Liver (tissue), 9 donors: Measurements from ENCODE around the gene PLA2G6. TPM values are rescaled to one million over a fixed set of nuclear protein-coding genes. Genes with fewer than 3 reads are reported as not detected.

Experiments
- DNase-seq: peaks from one replicate; pipeline ENCODE4 v3.0.0-alpha.2; 2017; ENCODE audit warnings: low spot score
- H3K27ac ChIP-seq, 2 donors: one replicate each; pipeline ENCODE4 v1.7.0; 2013; ENCODE audit warnings: inconsistent platforms in 2 of 2, low read length in 2 of 2, control low read depth in 1 of 2, low read depth in 1 of 2, mild to moderate bottlenecking in 1 of 2
- H3K27me3 ChIP-seq, 4 donors: one replicate each; pipeline versions ENCODE4 v1.6.1 to v1.7.0; 2013; ENCODE audit warnings: low read length in 3 of 4, inconsistent platforms in 1 of 4, mild to moderate bottlenecking in 1 of 4, moderate library complexity in 1 of 4; ENCODE audit not compliant: control insufficient read depth in 4 of 4, insufficient read depth in 4 of 4
- H3K36me3 ChIP-seq, 4 donors: one replicate each; pipeline versions ENCODE4 v1.6.1 to v1.7.0; 2013; ENCODE audit warnings: low read length in 3 of 4, mild to moderate bottlenecking in 3 of 4, low read depth in 1 of 4, moderate library complexity in 1 of 4; ENCODE audit not compliant: control insufficient read depth in 4 of 4, insufficient read depth in 3 of 4
- H3K4me1 ChIP-seq, 4 donors: one replicate each; pipeline versions ENCODE4 v1.6.1 to v1.7.0; 2013; ENCODE audit warnings: low read length in 3 of 4, mild to moderate bottlenecking in 3 of 4, moderate library complexity in 1 of 4; ENCODE audit not compliant: control insufficient read depth in 4 of 4, insufficient read depth in 4 of 4
- H3K4me3 ChIP-seq, 3 donors: one replicate each; pipeline versions ENCODE4 v1.6.1 to v1.7.0; 2013; ENCODE audit warnings: low read length in 3 of 3, control low read depth in 1 of 3, low read depth in 1 of 3, mild to moderate bottlenecking in 1 of 3
- H3K9ac ChIP-seq, 2 donors: one replicate each; pipeline ENCODE4 v1.7.0; 2013; ENCODE audit warnings: low read length in 2 of 2, mild to moderate bottlenecking in 2 of 2, moderate library complexity in 2 of 2, control low read depth in 1 of 2, low read depth in 1 of 2
- H3K9me3 ChIP-seq, 4 donors: one replicate each; pipeline versions ENCODE4 v1.6.1 to v1.7.0; 2013; ENCODE audit warnings: low read length in 3 of 4; ENCODE audit not compliant: control insufficient read depth in 4 of 4
- ATF3 ChIP-seq: IDR thresholded peaks from 2 replicates; pipeline ENCODE4 v1.6.1; 2016; ENCODE audit warnings: antibody characterized with exemption
- EGR1 ChIP-seq, 2 donors: IDR thresholded peaks; 2 replicates each; pipeline ENCODE4 v1.6.1; 2016 to 2018; ENCODE audit warnings: antibody characterized with exemption in 2 of 2, low read depth in 2 of 2
- FOXA1 ChIP-seq: IDR thresholded peaks from 2 replicates; pipeline ENCODE4 v1.6.1; 2016; ENCODE audit warnings: antibody characterized with exemption
- FOXA2 ChIP-seq: IDR thresholded peaks from 2 replicates; pipeline ENCODE4 v1.6.1; 2016; ENCODE audit warnings: antibody characterized with exemption
- HNF4A ChIP-seq, 2 donors: conservative IDR thresholded peaks; 2 replicates each; pipeline ENCODE4 v1.6.1; 2016; ENCODE audit warnings: antibody characterized with exemption in 2 of 2, mild to moderate bottlenecking in 2 of 2
- HNF4G ChIP-seq: IDR thresholded peaks from 2 replicates; pipeline ENCODE4 v1.6.1; 2016; ENCODE audit warnings: antibody characterized with exemption
- NR2F2 ChIP-seq: IDR thresholded peaks from 2 replicates; pipeline ENCODE4 v1.6.1; 2016; ENCODE audit warnings: antibody characterized with exemption
- RXRA ChIP-seq, 2 donors: IDR thresholded peaks; 2 replicates each; pipeline ENCODE4 v1.6.1; 2017 to 2018; ENCODE audit warnings: antibody characterized with exemption in 2 of 2, mild to moderate bottlenecking in 1 of 2
- SP1 ChIP-seq: IDR thresholded peaks from 2 replicates; pipeline ENCODE4 v1.6.1; 2018; ENCODE audit warnings: antibody characterized with exemption, mild to moderate bottlenecking
- WGBS: extraction: QIAGEN DNeasy Blood & Tissue Kit; methylation state at CpG from one replicate; pipeline ENCODE4 v1.1.7; 2013; 5-methylcytosine and 5-hydroxymethylcytosine counted together
- polyA plus RNA-seq, 2 donors: library from polyadenylated mRNA; stranded (reverse) in 1 of 2; unstranded in 1 of 2; fragments of 200-250 nt in 1 of 2; fragments of >200 nt in 1 of 2; fragmentation: Nextera tagmentation in 1 of 2; extraction: Ambion mirVana in 1 of 2; gene quantifications; one replicate each; pipeline versions ENCODE4 v1.2.1 to v1.2.3, GENCODE V29; 2013 to 2015
- total RNA-seq, 2 donors: library from RNA; depleted of rRNA; stranded (reverse); fragments of >200 nt; gene quantifications; one replicate each; pipeline ENCODE4 v1.2.3, GENCODE V29; 2014
- TF ChIP-seq, protein P1 (sequence below): IDR thresholded peaks from 2 replicates; pipeline ENCODE4 v1.6.1; 2016; ENCODE audit warnings: antibody characterized with exemption
- TF ChIP-seq, protein P2 (sequence below): fragments of 150-350 bp; IDR thresholded peaks from 2 replicates; pipeline ENCODE4 v1.5.1; 2017; ENCODE audit warnings: improper control_type of control experiment, low read depth, low read length; ENCODE audit not compliant: missing input control
- donor health status: healthy.
- donor health status: healthy.
- donor health status: healthy.
- donor health status: healthy.
- donor health status: healthy.

The PLA2G6 gene
- total and polyA plus RNA-seq, 4 donors: 5.7 to 9.0 (median 7.2) TPM

DNA sequence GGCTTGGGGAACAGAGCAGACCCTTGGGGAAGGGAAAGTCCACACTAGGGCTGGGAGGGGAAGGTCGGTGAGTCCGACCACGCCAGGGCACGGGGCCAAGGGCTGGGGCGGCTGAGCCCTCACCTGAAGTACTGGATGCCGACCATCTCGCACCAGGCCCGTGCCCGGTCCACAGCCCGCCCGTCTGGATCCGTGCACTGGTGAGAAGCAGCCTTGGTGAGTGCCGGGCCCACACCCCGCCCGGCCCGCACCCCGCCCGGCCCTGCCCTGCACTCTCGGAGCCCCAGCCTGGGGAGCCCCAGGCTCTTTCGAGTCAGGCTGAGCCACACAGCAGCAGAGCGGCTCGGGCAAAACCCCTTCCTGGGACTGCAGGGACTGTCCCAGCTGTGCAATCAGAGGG is 69.2 kb downstream of the PLA2G6 start:
- WGBS: 89% methylated on average over 22 of the region's 22 CpGs
- no peak overlapping the region for H3K4me3 ChIP-seq
- DNase-seq: no peak
- H3K9me3 ChIP-seq: no peaks in the 10 kb centered on the region
- TF ChIP-seq HNF4A (conservative IDR thresholded peaks at IDR 0.05): no peak
- TF ChIP-seq FOXA1: no peak
- TF ChIP-seq, protein P1, sequence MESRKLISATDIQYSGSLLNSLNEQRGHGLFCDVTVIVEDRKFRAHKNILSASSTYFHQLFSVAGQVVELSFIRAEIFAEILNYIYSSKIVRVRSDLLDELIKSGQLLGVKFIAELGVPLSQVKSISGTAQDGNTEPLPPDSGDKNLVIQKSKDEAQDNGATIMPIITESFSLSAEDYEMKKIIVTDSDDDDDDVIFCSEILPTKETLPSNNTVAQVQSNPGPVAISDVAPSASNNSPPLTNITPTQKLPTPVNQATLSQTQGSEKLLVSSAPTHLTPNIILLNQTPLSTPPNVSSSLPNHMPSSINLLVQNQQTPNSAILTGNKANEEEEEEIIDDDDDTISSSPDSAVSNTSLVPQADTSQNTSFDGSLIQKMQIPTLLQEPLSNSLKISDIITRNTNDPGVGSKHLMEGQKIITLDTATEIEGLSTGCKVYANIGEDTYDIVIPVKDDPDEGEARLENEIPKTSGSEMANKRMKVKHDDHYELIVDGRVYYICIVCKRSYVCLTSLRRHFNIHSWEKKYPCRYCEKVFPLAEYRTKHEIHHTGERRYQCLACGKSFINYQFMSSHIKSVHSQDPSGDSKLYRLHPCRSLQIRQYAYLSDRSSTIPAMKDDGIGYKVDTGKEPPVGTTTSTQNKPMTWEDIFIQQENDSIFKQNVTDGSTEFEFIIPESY: no peak
- TF ChIP-seq, protein P2, sequence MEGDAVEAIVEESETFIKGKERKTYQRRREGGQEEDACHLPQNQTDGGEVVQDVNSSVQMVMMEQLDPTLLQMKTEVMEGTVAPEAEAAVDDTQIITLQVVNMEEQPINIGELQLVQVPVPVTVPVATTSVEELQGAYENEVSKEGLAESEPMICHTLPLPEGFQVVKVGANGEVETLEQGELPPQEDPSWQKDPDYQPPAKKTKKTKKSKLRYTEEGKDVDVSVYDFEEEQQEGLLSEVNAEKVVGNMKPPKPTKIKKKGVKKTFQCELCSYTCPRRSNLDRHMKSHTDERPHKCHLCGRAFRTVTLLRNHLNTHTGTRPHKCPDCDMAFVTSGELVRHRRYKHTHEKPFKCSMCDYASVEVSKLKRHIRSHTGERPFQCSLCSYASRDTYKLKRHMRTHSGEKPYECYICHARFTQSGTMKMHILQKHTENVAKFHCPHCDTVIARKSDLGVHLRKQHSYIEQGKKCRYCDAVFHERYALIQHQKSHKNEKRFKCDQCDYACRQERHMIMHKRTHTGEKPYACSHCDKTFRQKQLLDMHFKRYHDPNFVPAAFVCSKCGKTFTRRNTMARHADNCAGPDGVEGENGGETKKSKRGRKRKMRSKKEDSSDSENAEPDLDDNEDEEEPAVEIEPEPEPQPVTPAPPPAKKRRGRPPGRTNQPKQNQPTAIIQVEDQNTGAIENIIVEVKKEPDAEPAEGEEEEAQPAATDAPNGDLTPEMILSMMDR: no peak
- TF ChIP-seq SP1: no peak
- TF ChIP-seq NR2F2: no peak
- no peak for TF ChIP-seq ATF3
- TF ChIP-seq FOXA2: no peak
- TF ChIP-seq EGR1 (IDR thresholded peaks at IDR 0.05; ENCODE audit: low read depth in 2 of 2): no peak
- no peak for TF ChIP-seq HNF4G
- H3K9ac ChIP-seq: no peak overlapping the region
- H3K4me1 ChIP-seq: peaks cover 7 to 21% (median 16%) of the 10 kb centered on the region in 4 donors
- no peaks in the 10 kb centered on the region for H3K27me3 ChIP-seq
- no peak overlapping the region for H3K27ac ChIP-seq
- no peaks in the 10 kb centered on the region for H3K36me3 ChIP-seq

GRCh38 chr22:38111925-38112355 is 69.7 kb downstream of the PLA2G6 start:
- Histone ChIP-seq H3K36me3 (no peaks in the 10 kb centered on the region), H3K9me3 (no peaks in the 10 kb centered on the region), H3K9ac (no peak overlapping the region), H3K27me3 (no peaks in the 10 kb centered on the region), H3K27ac (no peak overlapping the region), H3K4me3 (no peak overlapping the region), H3K4me1 (peaks cover 11 to 25% (median 19%) of the 10 kb centered on the region in 4 donors)
- DNase-seq: no peak
- peak; percentile 74 to 83 for TF ChIP-seq RXRA (IDR thresholded peaks at IDR 0.05)
- TF ChIP-seq, protein P2: no peak
- WGBS: 40% methylated on average over 11 of the region's 11 CpGs
